Measurements from ENCODE around the gene FARS2.

Gene FARS2

GRCh38 chr6:5325173-5325572 lies 63.9 kb downstream of the FARS2 start:
- DNase-seq (ENCODE audit: low read depth): no peak

DNA sequence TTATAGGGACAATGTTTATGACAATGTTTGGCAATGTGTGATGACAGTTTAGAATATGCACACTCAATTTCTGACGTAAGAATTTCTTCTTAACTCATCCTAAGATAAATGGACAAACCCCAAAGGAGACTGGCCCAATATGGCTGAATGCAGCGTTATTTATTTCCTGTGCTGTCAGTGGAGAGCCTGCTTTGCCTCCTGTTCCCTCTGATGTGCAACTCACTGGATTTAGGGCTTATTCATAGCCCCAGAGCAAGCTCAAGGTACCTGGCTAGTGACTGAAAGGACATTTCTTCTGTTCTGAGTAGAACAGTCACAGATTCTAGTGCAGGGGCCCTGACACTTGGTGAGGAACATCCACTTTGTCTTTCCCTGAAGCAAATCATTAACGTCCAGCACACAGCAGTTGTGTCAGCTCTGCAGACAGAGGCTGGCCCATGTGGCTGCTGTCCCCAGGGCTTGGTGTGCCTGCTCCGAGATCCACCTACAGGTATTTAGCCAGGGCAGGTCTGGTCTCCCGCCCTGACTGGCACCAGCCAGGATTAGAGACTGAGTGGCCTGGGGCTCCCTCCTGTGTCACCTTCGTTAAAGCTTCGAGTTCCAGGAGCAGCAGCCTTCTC lies 64.8 kb downstream of the FARS2 start:
- DNase-seq (ENCODE audit: low read depth): no peak

GRCh38 chr6:5328800-5329199 lies 67.5 kb downstream of the FARS2 start:
- DNase-seq (ENCODE audit: low read depth): no peak

DNA sequence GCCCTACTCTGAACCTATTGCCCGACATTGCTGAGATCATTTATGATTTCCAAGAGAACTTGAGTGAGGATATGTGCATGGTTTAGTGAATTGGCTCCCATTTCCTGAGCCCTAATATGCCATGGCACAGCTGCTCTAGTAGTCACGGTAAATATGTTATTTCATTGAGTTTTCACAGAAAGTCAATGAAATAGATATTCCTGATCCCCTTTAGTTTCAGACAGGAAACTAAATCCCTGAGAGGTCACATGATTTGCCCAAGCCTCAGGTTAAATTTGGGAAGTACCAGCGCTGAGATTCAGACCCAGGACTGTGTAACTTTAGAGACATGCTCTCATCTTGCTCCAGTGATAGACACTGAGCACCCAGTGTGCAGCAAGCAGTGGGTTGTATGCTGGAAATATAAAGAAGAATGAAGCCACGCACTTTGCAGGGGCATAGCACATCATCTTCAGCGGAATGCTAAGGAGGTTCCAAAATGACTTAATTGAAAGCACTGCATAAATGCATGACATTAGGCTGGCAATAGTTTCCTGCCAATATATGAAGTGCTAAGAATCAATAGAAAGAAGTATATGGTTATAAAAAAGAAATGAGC lies 70.6 kb downstream of the FARS2 start:
- DNase-seq (ENCODE audit: low read depth): no peak

GRCh38 chr6:5333658-5334057 lies 72.3 kb downstream of the FARS2 start:
- no peak for DNase-seq (ENCODE audit: low read depth)

- no peak for DNase-seq (ENCODE audit: low read depth)
Measured at GRCh38 chr6:5334341-5334740, 73.0 kb downstream of the FARS2 start.

- no peak for DNase-seq (ENCODE audit: low read depth)
Measured at GRCh38 chr6:5335020-5335419, 73.7 kb downstream of the FARS2 start.

GRCh38 chr6:5337573-5337972 lies 76.3 kb downstream of the FARS2 start:
- DNase-seq (ENCODE audit: low read depth): no peak

GRCh38 chr6:5338177-5338960 lies 77.1 kb downstream of the FARS2 start:
- no peak for DNase-seq (ENCODE audit: low read depth)

- DNase-seq (ENCODE audit: low read depth): no peak
Measured at GRCh38 chr6:5339786-5340185, 78.5 kb downstream of the FARS2 start.

GRCh38 chr6:5341845-5342244 lies 80.5 kb downstream of the FARS2 start:
- no peak for DNase-seq (ENCODE audit: low read depth)

- no peak for DNase-seq (ENCODE audit: low read depth)
Measured at GRCh38 chr6:5343998-5344397, 82.7 kb downstream of the FARS2 start.

DNA sequence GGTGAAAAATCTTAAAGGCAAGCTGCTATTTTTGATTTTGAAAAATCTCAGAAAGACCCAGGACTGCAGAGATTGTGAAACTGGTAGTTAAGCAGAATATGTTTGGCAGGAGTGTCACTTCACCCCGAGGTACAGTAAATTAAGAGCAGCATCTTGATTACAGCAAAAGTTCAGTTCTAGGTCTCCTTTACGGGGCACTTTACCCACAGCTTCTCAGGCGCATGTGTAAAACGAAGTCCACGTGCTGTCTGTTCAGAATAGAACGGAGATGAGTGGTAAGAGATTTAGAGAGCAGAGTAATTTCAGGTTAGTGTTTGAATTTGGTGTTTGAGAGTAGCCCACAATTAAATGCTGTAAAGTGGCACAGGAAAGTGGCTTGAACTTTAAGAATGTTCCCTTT lies 84.0 kb downstream of the FARS2 start:
- DNase-seq (ENCODE audit: low read depth): no peak

DNA sequence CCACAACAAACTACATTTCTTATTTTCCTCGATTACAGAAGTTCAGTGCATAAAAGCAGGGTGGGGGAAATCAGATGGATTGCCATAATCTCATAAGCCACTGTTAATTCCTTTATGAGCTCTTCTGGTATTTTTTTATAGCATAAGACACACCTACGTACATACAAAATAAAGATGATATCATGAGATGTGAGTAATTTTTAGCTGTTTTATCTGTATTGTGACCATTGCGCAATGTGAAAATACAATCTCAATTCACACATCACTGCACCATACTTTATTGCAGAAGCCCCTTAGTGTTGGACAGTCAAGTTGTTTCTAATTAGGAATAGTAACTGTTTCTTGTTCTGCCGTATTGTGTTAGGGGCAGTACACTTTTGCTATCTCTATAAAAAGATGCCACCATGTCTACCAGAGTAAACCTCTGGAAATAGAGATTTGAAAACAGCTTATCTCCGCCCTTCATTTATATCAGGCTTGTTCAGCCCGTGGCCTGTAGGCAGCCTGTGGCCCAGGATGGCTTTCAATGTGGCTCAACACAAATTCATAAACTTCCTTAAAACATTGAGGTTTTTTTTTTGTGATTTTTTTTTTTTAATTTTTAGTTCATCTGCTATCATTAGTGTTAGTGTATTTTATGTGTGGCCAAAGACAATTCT lies 90.4 kb downstream of the FARS2 start:
- DNase-seq (ENCODE audit: low read depth): no peak

- no peak for DNase-seq (ENCODE audit: low read depth)
Measured at GRCh38 chr6:5353971-5354370, 92.7 kb downstream of the FARS2 start.

GRCh38 chr6:5357486-5357885 lies 96.2 kb downstream of the FARS2 start:
- DNase-seq (ENCODE audit: low read depth): no peak

GRCh38 chr6:5359417-5359816 lies 98.1 kb downstream of the FARS2 start:
- no peak for DNase-seq (ENCODE audit: low read depth)

DNA sequence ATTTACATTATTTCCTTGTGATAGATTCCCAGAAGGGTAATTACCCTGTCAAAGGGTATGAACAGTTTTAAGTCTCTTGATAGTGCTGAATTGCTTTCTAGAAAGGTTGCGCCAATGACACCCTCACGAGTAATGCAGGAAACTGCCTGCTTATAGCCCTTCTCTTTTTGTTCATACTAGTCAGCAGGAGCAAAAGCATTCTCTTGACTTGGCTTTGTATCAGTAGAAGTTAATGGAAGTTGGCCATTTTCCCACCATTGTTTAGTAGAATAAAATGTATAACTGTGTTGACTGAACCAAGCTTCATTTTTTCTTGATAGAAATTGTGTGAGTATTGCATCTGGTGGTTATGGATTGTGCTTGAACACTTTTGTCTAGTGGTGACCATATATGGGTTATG lies 100.1 kb downstream of the FARS2 start:
- no peak for DNase-seq (ENCODE audit: low read depth)

DNA sequence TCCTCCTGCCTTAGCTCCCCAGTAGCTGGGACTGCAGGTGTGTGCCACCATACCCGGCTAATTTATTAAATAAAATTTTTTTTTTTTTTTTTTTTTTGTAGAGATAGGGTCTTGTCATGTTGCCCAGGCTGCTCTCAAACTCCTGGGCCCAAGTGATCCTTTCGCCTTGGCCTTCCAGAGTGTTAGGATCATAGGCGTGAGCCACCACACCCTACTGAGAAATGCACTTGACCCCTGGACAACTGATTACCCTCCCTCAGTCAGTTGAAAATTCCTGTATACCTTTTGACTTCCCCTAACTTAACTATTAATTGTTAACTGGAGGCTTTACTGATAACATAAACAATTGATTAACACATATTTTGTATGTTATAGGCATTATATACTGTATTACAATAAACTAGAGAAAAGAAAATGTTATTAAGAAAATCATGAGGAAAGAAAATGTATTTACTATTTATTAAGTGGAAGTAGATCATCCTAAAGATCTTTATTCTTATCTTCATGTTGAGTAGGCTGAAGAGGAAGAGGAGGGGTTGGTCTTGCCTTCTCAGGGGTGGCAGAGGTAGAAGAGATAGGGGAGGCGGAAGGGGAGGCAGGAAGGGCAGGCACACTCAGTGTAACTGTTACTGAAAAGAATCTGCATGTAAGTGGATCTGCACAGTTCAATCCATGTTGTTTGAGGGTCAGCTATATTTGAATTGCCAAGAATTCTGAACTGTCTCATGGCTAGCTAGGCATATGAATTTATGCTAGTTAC lies 104.3 kb downstream of the FARS2 start:
- no peak for DNase-seq (ENCODE audit: low read depth)

GRCh38 chr6:5366941-5367340 lies 105.6 kb downstream of the FARS2 start:
- no peak for DNase-seq (ENCODE audit: low read depth)

DNA sequence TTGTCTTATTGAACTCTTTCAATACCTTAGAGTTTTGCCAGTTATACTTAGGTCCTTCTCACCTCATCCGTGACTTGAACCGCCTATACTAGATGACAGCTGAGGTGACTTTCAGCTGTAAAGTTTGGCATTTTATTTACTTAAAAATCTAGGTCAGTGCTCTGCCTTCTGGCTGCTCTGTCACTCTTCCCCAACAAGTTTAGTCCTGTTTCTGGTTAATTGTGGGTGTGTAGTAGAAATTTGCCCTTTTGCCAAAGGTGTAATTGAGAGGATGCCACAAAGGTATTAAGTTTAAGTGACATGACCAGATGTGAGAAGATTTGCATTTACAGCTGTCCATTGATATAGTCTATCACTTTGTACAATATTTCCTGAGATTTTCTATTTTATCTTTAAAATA lies 106.2 kb downstream of the FARS2 start:
- no peak for DNase-seq (ENCODE audit: low read depth)

- no peak for DNase-seq (ENCODE audit: low read depth)
Measured at GRCh38 chr6:5373430-5373829, 112.1 kb downstream of the FARS2 start.
